Astrocyte (in vitro differentiated cells and primary cell): Measurements from ENCODE around the gene ANKRD44.

Source experiments
- EZH2 ChIP-seq: IDR thresholded peaks from 2 replicates; pipeline ENCODE4 v1.6.1; 2012; ENCODE audit warnings: mild to moderate bottlenecking, low read length, inconsistent platforms; ENCODE audit not compliant: insufficient read depth
- TF ChIP-seq, protein P1 (sequence below): IDR thresholded peaks from 2 replicates; pipeline ENCODE4 v1.5.1; 2011; ENCODE audit warnings: low read depth, mild to moderate bottlenecking, inconsistent platforms, low read length, moderate library complexity; ENCODE audit not compliant: insufficient read depth

- TF ChIP-seq, protein P1, sequence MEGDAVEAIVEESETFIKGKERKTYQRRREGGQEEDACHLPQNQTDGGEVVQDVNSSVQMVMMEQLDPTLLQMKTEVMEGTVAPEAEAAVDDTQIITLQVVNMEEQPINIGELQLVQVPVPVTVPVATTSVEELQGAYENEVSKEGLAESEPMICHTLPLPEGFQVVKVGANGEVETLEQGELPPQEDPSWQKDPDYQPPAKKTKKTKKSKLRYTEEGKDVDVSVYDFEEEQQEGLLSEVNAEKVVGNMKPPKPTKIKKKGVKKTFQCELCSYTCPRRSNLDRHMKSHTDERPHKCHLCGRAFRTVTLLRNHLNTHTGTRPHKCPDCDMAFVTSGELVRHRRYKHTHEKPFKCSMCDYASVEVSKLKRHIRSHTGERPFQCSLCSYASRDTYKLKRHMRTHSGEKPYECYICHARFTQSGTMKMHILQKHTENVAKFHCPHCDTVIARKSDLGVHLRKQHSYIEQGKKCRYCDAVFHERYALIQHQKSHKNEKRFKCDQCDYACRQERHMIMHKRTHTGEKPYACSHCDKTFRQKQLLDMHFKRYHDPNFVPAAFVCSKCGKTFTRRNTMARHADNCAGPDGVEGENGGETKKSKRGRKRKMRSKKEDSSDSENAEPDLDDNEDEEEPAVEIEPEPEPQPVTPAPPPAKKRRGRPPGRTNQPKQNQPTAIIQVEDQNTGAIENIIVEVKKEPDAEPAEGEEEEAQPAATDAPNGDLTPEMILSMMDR: no peak
- TF ChIP-seq EZH2: no peak
Observed at GRCh38 chr2:196990788-196991461, 319.7 kb downstream of the ANKRD44 start.
